Measurements from ENCODE around the gene CNTROB. TPM values are rescaled to one million over a fixed set of nuclear protein-coding genes. Genes with fewer than 3 reads are reported as not detected.
"Not testable (repeated sequence)": the region's sequence is repeated elsewhere in the genome, so short reads cannot be mapped to it uniquely, and the experiment has no call there.

Gene CNTROB
- total RNA-seq, 1 donor from 2014 or later: 27.8 TPM

DNA sequence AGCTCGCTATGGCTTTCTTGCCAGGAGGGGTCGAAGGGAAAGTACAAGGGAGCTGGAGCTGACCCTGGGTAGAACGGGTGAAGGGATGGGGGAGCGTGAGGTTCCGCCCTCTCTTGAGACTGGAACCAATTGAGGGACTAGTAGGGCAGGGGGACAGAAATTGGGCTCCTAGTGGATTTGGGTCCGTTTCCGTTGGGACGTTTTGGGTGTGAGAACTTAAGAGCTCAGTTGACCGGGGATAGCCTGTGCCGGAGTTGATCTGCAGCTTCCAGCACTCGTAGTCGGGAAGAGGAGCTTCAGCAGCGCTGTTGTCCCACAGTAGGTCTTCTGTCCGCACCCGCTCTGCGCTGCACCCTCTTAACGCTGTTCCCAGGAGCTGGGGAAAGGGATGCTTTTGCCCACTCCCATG, 481 bp downstream of the CNTROB start:
- intact Hi-C loops (cut with DNase I): no loop called here
- peak; percentile 48 for ATAC-seq
- DNase-seq (ENCODE audit: low spot score): peak; percentile 61

DNA sequence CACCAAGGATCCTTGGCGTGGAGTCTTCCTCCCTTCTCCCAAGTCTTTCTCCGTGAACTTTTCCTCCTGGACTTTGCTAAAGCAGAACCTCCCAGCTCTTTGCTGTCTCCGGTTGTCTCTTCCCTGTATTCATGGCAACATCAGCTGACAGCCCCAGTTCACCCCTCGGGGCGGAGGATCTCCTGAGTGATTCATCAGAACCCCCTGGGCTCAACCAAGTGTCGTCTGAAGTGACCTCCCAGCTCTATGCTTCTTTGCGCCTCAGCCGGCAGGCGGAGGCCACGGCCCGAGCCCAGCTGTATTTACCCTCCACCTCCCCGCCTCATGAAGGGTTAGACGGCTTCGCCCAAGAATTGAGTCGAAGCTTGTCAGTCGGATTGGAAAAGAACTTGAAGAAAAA, 943 bp downstream of the CNTROB start:
- DNase-seq (ENCODE audit: low spot score): peak; percentile 61
- ATAC-seq: peak; percentile 4
- intact Hi-C loops (cut with DNase I): no loop called here

DNA sequence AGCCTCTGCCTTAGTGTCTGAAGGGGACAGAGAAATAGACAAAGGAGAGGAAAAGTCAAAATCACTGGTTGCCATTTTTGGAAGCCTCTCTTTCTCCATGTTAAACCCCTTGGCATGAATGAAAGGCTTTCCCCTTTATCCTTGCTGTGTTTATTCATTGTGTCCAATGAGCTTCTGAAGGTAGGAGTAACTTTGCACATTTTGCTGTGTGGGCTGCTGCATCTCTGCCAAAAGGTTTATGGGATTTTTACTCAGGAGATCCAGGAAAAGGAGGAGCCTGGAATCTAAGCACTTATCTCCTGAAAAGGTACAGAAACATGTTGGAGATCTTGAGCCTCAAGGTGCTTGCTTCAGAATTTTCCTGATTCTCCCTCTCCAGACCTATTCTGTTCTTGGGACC, 3.9 kb downstream of the CNTROB start:
- ATAC-seq (no peak), DNase-seq (ENCODE audit: low spot score) (no peak)
- intact Hi-C loops (cut with DNase I): no loop called here

DNA sequence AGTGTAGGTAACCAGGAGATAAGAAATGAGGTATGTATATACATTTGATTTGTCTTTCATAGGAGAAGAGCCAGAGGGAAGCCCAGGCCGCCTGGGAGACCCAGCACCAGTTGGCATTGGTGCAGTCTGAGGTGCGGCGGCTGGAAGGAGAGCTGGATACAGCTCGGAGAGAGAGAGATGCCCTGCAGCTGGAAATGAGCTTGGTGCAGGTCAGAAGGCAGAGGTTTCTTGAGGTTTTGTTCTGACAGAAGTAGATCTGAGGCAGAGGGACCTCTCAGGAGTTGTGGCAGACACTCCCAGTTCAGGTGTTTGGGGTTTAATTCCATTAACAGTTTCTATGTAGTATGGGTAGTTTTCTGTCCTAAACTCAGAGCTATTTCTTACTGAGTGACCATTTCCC, 8.0 kb downstream of the CNTROB start:
- DNase-seq (ENCODE audit: low spot score) (no peak), ATAC-seq (no peak)
- intact Hi-C loops (cut with DNase I): no loop called here

DNA sequence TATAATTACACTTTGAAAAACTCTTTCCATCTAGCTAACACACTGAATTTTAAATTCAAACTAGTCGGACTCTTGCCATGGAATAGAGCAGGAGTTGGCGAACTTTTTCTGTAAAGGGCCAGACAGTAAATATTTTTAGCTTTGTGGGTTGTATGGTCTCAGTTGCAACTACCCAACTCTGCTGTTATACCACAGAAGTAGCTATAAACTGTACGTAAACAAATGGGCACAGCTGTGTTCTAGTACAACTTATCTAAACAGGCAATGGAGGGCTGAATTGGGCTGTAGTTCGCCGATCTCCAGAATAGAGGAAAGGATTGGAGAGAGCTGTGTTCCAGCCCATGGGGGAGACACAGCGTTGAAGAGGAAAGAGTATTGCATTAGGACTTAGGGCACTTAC, 8.7 kb downstream of the CNTROB start:
- intact Hi-C loops (cut with DNase I): no loop called here
- DNase-seq (ENCODE audit: low spot score) (no peak), ATAC-seq (no peak)

DNA sequence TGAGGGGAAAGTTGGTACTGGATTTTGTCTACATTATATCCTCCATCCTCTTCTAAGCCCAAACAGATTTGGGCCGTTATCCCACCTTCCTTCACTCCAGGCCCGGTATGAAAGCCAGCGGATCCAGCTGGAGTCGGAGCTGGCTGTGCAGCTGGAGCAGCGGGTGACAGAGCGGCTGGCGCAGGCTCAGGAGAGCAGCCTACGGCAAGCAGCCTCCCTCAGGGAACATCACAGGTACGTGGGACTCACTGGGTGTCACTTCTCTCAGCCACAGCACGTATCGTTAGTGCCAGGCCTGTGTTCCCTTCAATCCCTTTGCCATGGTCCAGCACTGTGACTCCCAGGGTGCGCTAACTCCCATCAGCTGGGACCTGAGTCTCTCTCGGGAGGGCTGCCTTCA, 11.3 kb downstream of the CNTROB start:
- intact Hi-C loops (cut with DNase I): no loop called here
- no peak for DNase-seq (ENCODE audit: low spot score)

DNA sequence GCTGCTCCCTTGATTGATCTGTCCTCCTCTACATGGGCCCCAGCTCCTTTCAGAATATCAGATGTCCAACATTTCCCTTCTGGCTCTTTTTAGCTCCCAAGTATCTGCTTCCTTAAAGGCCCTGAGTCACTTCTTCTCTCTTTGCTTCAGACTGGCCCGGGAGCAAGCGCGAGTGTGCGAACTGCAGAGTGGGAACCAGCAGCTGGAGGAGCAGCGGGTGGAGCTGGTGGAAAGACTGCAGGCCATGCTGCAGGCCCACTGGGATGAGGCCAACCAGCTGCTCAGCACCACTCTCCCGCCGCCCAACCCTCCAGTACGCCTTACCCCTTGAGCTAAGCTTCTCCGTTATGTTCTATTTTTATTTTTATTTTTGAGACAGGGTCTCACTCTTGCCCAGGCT, 12.3 kb downstream of the CNTROB start:
- ATAC-seq (no peak), DNase-seq (ENCODE audit: low spot score) (no peak)
- intact Hi-C loops (cut with DNase I): no loop called here

More for the DNA sequence above, 11.3 kb downstream of the CNTROB start:
- no peak for ATAC-seq

DNA sequence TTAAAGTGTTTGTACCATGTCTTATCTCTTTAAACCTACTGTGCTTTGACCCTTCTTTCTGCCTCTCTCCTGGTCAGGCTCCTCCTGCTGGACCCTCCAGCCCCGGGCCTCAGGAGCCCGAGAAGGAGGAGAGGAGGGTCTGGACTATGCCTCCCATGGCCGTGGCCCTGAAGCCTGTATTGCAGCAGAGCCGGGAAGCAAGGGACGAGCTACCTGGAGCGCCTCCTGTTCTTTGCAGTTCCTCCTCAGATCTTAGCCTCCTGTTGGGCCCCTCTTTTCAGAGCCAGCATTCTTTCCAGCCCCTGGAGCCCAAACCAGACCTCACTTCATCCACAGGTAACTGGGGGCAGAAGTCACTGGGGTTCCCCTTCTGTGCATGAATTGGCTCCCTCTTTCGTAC, 13.6 kb downstream of the CNTROB start:
- DNase-seq (ENCODE audit: low spot score): no peak
- intact Hi-C loops (cut with DNase I): no loop called here
- no peak for ATAC-seq

DNA sequence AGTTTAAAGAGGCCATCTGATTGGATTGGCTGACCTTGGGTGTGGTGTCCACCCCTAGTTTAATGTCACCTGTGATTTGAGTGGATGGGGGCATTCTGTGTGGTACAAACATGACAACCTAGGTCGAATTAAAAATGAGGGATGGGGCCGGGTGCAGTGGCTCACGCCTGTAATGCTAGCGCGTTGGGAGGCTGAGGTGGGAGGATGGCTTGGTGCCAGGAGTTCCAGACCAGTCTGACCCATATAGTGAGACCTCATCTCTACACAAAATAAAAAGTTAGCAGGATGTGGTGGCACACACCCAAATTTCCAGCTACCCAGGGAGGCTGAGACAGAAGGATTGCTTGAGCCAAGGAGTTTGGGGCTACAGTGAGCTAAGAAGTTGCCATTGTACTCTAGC, 14.4 kb downstream of the CNTROB start:
- ATAC-seq (no peak), DNase-seq (ENCODE audit: low spot score) (no peak)
- intact Hi-C loops (cut with DNase I): no loop called here

DNA sequence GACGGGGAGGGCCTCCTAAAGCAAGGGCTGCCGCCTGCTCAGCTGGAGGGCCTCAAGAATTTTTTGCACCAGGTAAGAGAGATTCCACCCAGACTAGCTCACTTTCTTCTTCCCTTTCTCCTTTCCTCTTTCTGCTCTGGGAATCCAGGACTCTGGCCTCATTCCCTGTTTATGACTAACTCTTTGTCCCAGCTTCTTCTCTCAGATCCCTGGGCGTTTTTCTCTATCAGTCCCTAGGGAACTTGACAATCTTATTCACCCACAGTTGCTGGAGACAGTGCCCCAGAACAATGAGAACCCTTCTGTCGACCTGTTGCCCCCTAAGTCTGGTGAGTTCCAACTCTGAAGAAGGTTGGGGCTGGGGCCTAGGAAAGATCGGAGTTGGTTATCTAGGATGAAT, 15.6 kb downstream of the CNTROB start:
- no peak for DNase-seq (ENCODE audit: low spot score)
- ATAC-seq: no peak
- intact Hi-C loops (cut with DNase I): no loop called here

DNA sequence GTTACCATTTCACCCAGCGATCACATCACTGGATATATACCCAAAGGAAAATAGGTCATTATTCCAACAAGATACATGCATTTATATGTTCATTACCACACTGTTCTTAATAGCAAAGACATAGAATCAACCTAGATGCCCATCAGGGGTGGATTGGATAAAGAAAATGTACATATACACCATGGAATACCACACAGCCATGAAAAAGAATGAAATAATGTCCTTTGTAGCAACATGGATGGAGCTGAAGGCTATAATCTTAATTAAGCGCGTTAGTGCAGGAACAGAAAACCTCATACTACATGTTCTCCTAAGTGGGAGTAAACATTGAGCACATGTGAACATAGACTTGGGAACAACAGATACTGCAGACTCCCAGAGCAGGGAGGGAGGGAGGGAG, 18.6 kb downstream of the CNTROB start:
- DNase-seq (ENCODE audit: low spot score): no peak
- intact Hi-C loops (cut with DNase I): no loop called here
- ATAC-seq: no peak

DNA sequence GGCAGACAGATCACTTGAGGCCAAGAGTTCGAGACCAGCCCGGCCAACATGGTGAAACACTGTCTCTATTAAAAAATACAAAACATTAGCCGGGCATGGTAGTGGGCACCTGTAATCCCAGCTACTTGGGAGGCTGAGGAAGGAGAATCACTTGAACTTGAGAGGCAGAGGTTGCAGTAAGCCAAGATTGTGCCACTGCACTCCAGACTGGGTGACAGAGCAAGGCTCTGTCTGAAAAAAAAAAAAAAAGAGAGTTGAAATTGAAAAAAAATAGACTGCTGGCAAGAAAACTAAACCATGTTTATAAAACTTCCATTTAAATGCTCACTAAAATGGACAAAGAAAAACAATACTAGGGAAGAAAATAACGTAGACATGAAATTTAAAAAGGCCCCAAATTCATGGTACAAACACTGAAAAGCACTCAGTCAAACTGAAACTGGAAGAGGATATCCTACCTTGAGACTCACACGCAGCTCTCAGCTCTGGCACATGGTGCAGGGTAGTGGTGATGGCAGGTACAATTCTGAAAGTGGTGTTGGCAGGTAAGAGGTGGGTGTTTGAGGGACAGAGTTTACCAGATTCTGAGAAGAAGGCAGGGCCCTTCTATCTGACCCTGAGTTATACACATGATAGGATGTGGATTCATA, 19.3 kb downstream of the CNTROB start:
- ATAC-seq (no peak), DNase-seq (ENCODE audit: low spot score) (no peak)
- intact Hi-C loops (cut with DNase I): no loop called here

DNA sequence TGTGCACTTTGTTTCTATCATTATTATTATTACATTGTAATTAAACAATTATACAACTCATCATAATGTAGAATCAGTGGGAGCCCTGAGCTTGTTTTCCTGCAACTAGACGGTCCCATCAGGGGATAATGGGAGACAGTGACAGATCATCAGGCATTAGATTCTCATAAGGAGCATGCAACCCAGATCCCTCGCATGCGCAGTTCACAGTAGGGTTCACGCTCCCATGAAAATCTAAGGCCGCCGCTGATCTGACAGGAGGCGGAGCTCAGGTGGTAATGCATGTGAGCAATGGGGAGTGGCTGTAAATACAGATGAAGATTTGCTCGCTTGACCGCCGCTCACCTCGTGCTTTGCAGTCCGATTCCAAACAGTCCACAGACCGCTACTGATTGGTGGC, 21.3 kb downstream of the CNTROB start:
- DNase-seq (ENCODE audit: low spot score); ATAC-seq; intact Hi-C loops (cut with DNase I): not testable (repeated sequence)

DNA sequence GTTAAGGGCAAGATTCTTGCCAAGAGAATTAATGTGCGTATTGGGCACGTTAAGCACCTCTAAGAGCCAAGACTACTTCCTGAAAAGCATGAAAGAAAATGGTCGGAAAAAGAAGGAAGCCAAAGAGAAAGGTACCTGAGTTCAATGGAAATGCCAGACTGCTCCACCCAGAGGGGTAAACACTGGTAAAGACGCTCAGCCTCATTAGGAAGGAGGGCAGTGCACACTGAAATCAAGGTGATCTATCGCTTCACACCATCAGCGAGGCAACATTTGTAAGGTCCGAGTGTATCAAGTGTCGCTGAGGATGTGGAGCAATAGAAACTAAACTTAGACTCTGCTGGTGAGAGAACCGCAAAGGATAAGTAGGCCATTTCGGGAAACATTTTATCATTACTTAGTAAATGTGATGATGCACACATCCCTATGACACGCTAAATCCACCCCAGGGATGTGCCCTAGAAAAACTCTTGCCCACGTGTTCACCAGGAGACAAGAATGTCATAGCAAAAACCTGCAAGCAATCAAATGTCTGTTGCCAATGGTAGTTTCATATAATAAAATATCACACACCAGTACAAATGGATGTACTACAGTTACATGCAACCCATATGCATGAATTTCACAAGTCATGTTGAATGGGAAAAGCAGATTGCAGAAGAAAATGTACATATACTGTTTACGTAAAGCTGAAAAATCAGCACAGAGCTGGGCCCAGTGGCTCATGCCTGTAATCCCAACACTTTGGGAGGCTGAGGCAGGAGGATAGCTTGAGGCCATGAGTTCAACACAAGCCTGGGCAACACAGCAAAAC, 23.6 kb downstream of the CNTROB start:
- ATAC-seq (no peak), DNase-seq (ENCODE audit: low spot score) (no peak)
- intact Hi-C loops (cut with DNase I): no loop called here

DNA sequence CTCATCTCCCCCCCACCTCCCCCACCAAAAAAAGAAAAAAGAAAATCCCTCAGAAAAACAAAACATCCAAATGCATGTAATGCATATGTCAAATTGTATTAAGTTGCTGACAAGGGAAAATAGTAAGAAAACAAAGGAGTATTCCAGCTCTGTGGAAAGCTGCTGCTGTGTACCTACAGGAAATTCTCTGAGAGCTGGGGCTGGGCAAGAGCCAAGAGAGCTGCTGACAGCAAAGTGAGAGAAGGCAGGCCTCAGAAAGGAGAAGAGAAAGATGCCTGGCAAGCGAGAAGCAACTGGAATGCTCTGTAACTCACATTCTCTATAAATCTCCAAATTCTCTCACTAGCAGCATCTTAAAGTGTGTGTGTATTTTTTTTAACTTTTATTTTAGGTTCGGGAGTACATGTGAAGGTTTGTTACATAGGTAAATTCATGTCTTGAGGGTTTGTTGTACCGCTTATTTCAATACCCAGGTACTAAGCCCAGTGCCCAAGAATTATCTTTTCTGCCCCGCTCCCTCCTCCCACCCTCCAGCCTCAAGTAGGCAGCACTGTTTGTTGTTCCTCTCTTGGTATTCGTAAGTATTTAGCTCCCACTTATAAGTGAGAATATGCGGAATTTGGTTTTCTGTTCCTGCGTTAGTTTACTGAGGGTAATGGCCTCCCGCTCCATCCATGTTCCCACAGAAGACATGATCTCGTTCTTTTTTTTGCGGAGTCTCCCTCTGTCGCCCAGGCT, 24.4 kb downstream of the CNTROB start:
- intact Hi-C loops (cut with DNase I): no loop called here
- DNase-seq (ENCODE audit: low spot score) (no peak), ATAC-seq (no peak)

DNA sequence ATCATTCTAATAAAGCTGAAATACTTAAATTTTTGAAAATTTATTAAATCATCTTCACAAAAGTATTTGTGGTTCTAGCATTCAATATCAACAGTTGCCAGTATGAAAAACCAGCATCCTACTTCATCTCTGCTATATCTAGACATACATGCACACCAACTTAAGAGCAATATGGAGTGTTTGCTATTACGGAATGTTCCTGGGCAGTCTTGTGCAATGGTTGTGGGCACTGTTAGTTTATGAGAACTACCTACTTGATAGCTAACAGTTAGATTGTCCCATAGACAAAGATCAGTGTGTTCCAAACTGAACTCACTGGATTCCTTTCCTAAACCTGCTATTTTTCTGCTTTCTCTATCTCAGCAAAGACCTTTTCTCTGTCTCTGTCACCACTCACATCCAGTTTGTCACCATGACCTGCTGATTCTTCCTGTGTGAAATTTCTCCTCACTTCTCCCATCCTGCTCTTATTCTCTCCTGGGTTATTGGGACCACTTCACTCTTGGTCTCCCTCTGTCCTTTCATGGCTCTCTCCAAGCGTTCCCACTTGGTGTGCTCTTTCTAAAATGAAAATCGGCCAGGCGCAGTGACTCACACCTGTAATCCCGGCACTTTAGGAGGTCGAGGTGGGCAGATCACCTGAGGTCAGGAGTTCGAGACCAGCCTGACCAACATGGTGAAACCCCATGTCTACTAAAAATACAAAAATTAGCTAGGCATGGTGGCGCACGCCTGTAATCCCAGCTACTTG, 27.7 kb downstream of the CNTROB start:
- DNase-seq (ENCODE audit: low spot score) (no peak), ATAC-seq (no peak)
- intact Hi-C loops (cut with DNase I): no loop called here

DNA sequence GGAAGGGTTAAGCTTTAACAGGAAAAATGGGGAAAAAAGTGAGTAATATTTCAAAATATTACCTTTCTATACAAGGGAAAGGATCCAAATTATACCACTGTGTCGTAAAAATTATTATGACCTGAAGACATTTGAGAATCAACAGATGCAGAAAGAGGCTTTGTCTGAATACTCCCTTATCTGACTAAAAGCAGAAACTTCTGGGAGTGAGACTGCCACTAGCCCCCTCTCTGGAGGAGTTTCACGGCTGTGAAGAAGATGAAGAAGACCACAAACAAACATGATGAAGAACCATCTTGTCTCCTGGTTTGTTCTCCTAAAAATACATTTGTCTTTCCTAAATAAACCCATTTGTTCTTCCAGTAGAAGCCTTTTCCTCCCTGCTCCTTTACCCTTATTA, 29.4 kb downstream of the CNTROB start:
- DNase-seq (ENCODE audit: low spot score): no peak
- intact Hi-C loops (cut with DNase I): no loop called here
- no peak for ATAC-seq

DNA sequence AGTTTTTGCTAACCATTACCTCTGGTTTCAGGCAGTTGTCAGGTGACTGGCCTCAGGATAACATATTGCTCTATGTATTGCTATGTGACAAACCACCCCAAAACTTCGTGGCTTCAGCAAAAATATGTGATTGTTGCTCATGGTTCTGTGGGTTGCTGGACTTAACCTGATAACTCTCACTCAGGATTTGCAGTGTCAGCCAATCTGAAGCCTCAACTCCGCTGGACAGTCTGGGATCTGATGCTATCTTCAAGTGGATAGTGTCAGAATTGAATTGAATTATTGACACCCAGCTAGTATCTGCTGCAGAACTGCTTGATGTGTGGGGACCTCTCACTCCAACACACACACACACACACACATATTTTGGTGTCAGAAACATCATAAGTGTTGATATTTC, 35.7 kb downstream of the CNTROB start:
- ATAC-seq (no peak), DNase-seq (ENCODE audit: low spot score) (no peak)
- intact Hi-C loops (cut with DNase I): no loop called here

DNA sequence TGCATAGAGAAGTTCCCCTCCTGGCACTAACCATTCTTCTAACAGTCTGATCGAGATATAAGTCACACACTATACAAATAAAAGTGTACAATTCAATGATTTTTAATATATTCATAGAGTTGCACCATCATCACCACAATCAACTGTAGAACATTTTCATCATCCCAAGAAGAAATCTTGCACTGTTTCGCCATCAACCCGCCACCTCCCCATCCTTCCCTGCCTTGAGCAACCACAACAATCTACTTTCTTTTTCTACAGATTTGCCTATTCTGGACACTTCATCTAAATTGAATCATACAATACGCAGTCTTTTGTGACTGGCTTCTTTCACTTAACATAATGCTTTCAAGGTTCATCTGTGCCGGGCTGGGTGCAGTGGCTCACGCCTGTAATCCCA, 37.4 kb downstream of the CNTROB start:
- ATAC-seq (no peak), DNase-seq (ENCODE audit: low spot score) (no peak)
- intact Hi-C loops (cut with DNase I): no loop called here
